Neuron (in vitro differentiated cells): ENCODE data around the gene MRPL47.
A peak's percentile ranks its signal among the peaks of the same experiment; 100 is the strongest.

Experiments used
- H2AFZ ChIP-seq: one replicate; pipeline ENCODE4 v1.6.1; 2013; ENCODE audit warnings: low read depth, mild to moderate bottlenecking, inconsistent platforms, low read length, moderate library complexity
- H3K27me3 ChIP-seq: one replicate; pipeline ENCODE4 v1.6.1; 2013; ENCODE audit warnings: low read length; ENCODE audit not compliant: insufficient read depth
- H3K36me3 ChIP-seq: one replicate; pipeline ENCODE4 v1.6.1; 2013; ENCODE audit warnings: low read length; ENCODE audit not compliant: insufficient read depth
- H3K4me1 ChIP-seq: one replicate; pipeline ENCODE4 v1.6.1; 2013; ENCODE audit warnings: low read length; ENCODE audit not compliant: insufficient read depth
- H3K4me3 ChIP-seq: 2 replicates; pipeline ENCODE4 v1.5.1; 2013; ENCODE audit warnings: mild to moderate bottlenecking, low read length, moderate library complexity
- H3K9me3 ChIP-seq: one replicate; pipeline ENCODE4 v1.6.1; 2013; ENCODE audit warnings: low read length

MRPL47 gene

GRCh38 chr3:179615458-179616173, 11.2 kb upstream of the MRPL47 start:
- Histone ChIP-seq H2AFZ (no peak overlapping the region), H3K4me3 (no peak overlapping the region), H3K36me3 (peaks cover 33% of the 10 kb centered on the region), H3K27me3 (no peaks in the 10 kb centered on the region), H3K9me3 (no peaks in the 10 kb centered on the region), H3K4me1 (no peaks in the 10 kb centered on the region)

DNA sequence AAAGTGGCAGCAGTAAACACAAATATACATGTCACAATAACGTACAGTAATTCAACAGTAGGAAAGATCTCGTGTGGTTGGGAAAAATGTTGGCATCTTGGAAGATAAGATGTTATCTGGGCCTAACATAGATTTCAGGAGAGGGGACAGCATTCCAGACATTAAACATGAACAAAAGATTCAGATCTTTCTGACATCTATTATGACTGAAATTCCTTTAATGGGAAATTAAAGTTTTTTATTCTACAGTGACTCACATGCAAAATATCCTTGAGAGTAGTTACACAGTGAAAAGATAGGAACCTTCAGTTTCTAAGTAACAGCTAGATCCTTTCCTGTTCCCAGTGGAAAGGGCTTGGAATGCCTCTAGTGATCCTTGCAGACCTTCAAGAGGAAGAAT, 9.4 kb upstream of the MRPL47 start:
- no peak overlapping the region for H2AFZ ChIP-seq
- H3K27me3 ChIP-seq, result no peaks in the 10 kb centered on the region
- H3K36me3 ChIP-seq, result peaks cover 40% of the 10 kb centered on the region

DNA sequence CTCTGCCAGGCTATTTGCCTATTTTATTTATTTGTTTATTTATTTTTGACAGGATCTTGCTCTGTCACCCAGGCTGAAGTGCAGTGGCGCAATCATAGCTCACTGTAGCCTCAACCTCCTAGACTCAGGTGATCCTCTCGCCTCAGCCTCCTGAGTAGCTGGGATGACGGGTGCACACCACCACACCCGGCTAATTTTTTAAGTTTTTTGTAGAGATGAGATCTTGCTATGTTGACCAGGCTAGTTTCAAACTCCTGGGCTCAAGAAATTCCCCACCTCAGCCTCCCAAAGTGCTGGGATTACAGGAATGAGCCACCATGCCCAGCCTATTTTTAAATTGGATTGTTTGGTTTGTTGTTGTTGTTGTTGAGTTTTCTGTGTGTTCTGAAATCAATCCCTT, 5.6 kb upstream of the MRPL47 start:
- H3K9me3 ChIP-seq, result no peaks in the 10 kb centered on the region
- H3K4me3 ChIP-seq, result no peak overlapping the region
- H2AFZ ChIP-seq, result no peak overlapping the region
- peaks cover 25% of the 10 kb centered on the region for H3K36me3 ChIP-seq
- H3K27me3 ChIP-seq, result no peaks in the 10 kb centered on the region
- H3K4me1 ChIP-seq, result peaks cover 3% of the 10 kb centered on the region

More for the DNA sequence above, 9.4 kb upstream of the MRPL47 start:
- H3K4me1 ChIP-seq, result no peaks in the 10 kb centered on the region
- no peaks in the 10 kb centered on the region for H3K9me3 ChIP-seq
- no peak overlapping the region for H3K4me3 ChIP-seq

- no peak overlapping the region for H2AFZ ChIP-seq
- peaks cover 25% of the 10 kb centered on the region for H3K36me3 ChIP-seq
- no peak overlapping the region for H3K4me3 ChIP-seq
- no peaks in the 10 kb centered on the region for H3K9me3 ChIP-seq
- H3K27me3 ChIP-seq, result no peaks in the 10 kb centered on the region
- H3K4me1 ChIP-seq, result peaks cover 3% of the 10 kb centered on the region
Observed at GRCh38 chr3:179608931-179609720, 4.7 kb upstream of the MRPL47 start.

GRCh38 chr3:179606534-179607085, 2.2 kb upstream of the MRPL47 start:
- H3K9me3 ChIP-seq, result no peaks in the 10 kb centered on the region
- H2AFZ ChIP-seq, result no peak overlapping the region
- no peak overlapping the region for H3K4me3 ChIP-seq
- peaks cover 9% of the 10 kb centered on the region for H3K4me1 ChIP-seq
- no peaks in the 10 kb centered on the region for H3K27me3 ChIP-seq
- H3K36me3 ChIP-seq, result peaks cover 29% of the 10 kb centered on the region

DNA sequence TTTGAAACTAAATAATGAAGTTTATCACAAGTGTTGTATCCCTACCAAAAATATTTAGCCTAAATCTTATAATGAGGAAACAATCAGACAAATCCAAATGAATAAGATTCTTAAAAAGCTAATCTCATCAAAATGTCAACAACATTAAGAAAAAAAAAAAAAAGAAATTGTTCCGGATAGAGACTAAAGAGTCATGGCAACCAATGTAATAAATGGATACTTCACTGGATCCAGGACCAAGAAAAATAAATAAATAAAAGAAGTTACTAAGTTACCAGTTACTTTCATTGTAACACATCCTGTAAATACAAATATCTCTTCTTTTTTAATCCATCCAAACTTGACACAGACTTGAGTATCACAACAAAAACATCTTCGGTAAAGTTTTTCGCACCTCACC, 607 bp downstream of the MRPL47 start:
- H2AFZ ChIP-seq, result peak overlapping the region; percentile 30

DNA sequence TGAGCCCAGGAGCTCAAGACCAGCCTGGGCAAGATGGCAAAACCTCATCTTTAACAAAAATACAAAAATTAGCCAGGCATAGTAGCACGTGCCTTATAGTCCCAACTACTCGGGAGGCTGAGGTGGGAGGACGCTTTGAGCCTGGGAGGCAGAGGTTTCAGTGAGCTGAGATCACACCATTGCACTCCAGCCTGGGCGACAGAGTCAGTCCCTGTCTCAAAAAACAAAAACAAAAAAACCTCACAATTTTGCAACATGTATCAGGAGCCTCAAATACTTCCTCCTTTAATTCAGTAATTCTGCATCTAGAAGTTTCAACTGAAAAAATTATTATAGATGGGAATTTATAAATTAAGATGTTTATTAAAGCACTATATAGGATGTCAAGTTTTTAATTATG, 1.1 kb downstream of the MRPL47 start:
- no peaks in the 10 kb centered on the region for H3K9me3 ChIP-seq
- no peak overlapping the region for H2AFZ ChIP-seq
- peaks cover 48% of the 10 kb centered on the region for H3K36me3 ChIP-seq
- peaks cover 9% of the 10 kb centered on the region for H3K4me1 ChIP-seq
- H3K4me3 ChIP-seq, result peak overlapping the region; percentile 66
- H3K27me3 ChIP-seq, result no peaks in the 10 kb centered on the region

More for the DNA sequence above, 607 bp downstream of the MRPL47 start:
- peaks cover 9% of the 10 kb centered on the region for H3K4me1 ChIP-seq
- H3K9me3 ChIP-seq, result no peaks in the 10 kb centered on the region
- H3K27me3 ChIP-seq, result no peaks in the 10 kb centered on the region
- H3K4me3 ChIP-seq, result peak overlapping the region; percentile 66
- peaks cover 43% of the 10 kb centered on the region for H3K36me3 ChIP-seq

DNA sequence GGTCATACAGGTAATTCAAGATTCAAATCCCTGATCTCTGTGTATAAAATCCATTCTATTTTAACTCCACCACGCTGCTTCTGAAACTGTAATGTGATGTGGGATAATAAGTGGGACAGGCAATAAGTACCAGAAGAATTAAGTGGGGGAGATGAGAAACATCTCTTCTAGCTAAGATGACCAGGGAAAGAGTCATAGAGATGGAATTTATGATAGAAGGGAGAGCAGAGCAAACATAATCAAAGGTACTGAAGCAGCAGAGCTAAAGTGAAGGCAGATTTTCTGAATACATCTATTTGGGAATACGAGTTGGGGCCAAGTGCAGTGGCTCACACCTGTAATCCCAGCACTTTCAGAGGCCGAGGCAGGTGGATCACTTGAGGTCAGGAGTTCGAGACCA, 4.9 kb downstream of the MRPL47 start:
- H3K27me3 ChIP-seq, result no peaks in the 10 kb centered on the region
- H3K36me3 ChIP-seq, result peaks cover 73% of the 10 kb centered on the region
- H3K4me3 ChIP-seq, result no peak overlapping the region
- no peaks in the 10 kb centered on the region for H3K9me3 ChIP-seq
- H2AFZ ChIP-seq, result no peak overlapping the region
- H3K4me1 ChIP-seq, result peaks cover 6% of the 10 kb centered on the region

GRCh38 chr3:179591313-179591712, 13.1 kb downstream of the MRPL47 start:
- H3K4me3 ChIP-seq, result no peak overlapping the region
- no peak overlapping the region for H2AFZ ChIP-seq
- H3K4me1 ChIP-seq, result no peaks in the 10 kb centered on the region
- peaks cover 89% of the 10 kb centered on the region for H3K36me3 ChIP-seq
- H3K27me3 ChIP-seq, result no peaks in the 10 kb centered on the region
- no peaks in the 10 kb centered on the region for H3K9me3 ChIP-seq

DNA sequence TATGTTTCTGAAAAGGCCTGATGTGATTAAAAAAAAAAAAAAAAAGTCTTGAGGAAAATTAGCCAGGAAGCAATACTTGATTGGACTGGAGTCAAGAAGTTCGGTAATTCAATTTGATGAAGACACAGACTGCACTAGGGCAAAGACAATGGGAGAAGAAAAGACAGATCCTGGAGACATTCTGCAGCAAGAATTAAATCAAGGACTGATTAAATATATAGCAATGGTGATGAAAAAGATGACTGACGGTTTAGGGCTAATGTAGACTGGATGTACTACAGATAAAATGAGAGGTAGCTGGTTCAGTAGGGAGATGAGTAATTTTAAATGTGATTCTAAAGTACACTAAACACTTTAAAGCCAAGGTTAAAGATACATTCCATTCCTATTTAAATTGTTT, 13.8 kb downstream of the MRPL47 start:
- Histone ChIP-seq H3K9me3 (no peaks in the 10 kb centered on the region), H3K4me3 (no peak overlapping the region), H3K4me1 (no peaks in the 10 kb centered on the region), H3K36me3 (peaks cover 89% of the 10 kb centered on the region), H3K27me3 (no peaks in the 10 kb centered on the region), H2AFZ (no peak overlapping the region)

DNA sequence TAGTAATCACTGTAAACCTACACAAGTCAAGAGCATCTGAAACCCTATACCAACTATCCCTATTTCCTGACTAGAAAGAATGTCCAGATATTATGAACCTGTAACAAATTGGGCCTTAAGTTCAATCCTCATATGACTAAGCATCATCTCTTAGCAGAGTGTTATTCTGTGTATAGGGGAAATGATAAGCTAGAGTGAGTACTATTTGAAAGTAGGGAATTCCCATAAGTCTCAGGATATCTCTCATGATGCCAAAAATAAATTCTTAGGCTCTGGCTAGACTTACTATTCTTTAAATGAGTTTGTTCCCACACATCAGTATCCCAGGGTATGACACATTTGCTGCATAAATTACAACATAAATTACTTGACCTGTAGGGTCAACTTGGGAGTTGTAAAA, 15.3 kb downstream of the MRPL47 start:
- Histone ChIP-seq H3K27me3 (no peaks in the 10 kb centered on the region), H3K4me3 (no peak overlapping the region), H2AFZ (no peak overlapping the region), H3K36me3 (peaks cover 88% of the 10 kb centered on the region), H3K4me1 (no peaks in the 10 kb centered on the region), H3K9me3 (no peaks in the 10 kb centered on the region)

DNA sequence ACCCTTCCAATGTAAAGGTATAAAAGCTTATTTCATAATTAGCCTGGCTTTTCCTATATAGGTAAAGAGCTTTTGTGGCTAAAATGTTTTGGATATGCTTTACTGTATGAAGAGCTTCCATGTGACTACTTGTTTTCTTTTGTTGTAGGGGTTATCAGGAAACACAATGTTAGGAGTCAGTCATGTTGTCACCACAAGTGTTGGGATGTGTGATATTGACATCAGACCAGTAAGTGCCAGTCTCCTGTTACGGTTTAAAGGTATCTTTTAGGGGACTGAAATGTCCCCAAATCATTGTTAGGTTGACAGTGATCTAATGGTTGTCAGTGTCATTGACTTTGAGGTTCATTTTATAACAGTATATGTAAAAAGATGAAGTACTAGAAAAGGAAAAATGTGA, 23.4 kb downstream of the MRPL47 start:
- Histone ChIP-seq H3K36me3 (peaks cover 79% of the 10 kb centered on the region), H3K9me3 (no peaks in the 10 kb centered on the region), H2AFZ (no peak overlapping the region)

GRCh38 chr3:179565496-179565895, 38.9 kb downstream of the MRPL47 start:
- no peaks in the 10 kb centered on the region for H3K27me3 ChIP-seq
- peaks cover 11% of the 10 kb centered on the region for H3K4me1 ChIP-seq
- H3K4me3 ChIP-seq, result no peak overlapping the region
- H3K9me3 ChIP-seq, result no peaks in the 10 kb centered on the region
- peaks cover 12% of the 10 kb centered on the region for H3K36me3 ChIP-seq
- H2AFZ ChIP-seq, result no peak overlapping the region

More for the DNA sequence above, 23.4 kb downstream of the MRPL47 start:
- H3K4me3 ChIP-seq, result no peak overlapping the region
- H3K27me3 ChIP-seq, result no peaks in the 10 kb centered on the region
- no peaks in the 10 kb centered on the region for H3K4me1 ChIP-seq
